CD4-positive, alpha-beta T cell treated with Interleukin-2 at 100 ng/mL for 4 hours (primary cell): ENCODE results near the gene OPN1MW.
"Not testable (repeated sequence)": the region's sequence is repeated elsewhere in the genome, so short reads cannot be mapped to it uniquely, and the experiment has no call there.

Experiments
- DNase-seq: peaks from one replicate; pipeline ENCODE4 v3.0.0-alpha.2; 2020; ENCODE audit warnings: low spot score

The OPN1MW gene

GRCh38 chrX:154182296-154182695 is at the start of gene OPN1MW:
Gene OPN1MW, plus strand, starts transcription at chrX:154182596. Its CDS starts 82 bp downstream, at chrX:154182678.
- DNase-seq: not testable (repeated sequence)

- DNase-seq: peak; percentile 29
Measured at GRCh38 chrX:154135458-154136229, 46.8 kb upstream of the OPN1MW start.

GRCh38 chrX:154136627-154137161 is 45.7 kb upstream of the OPN1MW start:
- peak; percentile 60 for DNase-seq

GRCh38 chrX:154138857-154139256 is 43.5 kb upstream of the OPN1MW start:
- DNase-seq: no peak

- no peak for DNase-seq
Measured at GRCh38 chrX:154140206-154140605, 42.2 kb upstream of the OPN1MW start.

GRCh38 chrX:154140742-154141141 is 41.7 kb upstream of the OPN1MW start:
- DNase-seq: no peak

- no peak for DNase-seq
Measured at GRCh38 chrX:154142386-154142785, 40.0 kb upstream of the OPN1MW start.

- DNase-seq: no peak
Measured at GRCh38 chrX:154142950-154143745, 39.2 kb upstream of the OPN1MW start.

- not testable (repeated sequence) for DNase-seq
Measured at GRCh38 chrX:154144010-154144409, 38.4 kb upstream of the OPN1MW start, which contains the start of gene OPN1LW. Gene OPN1LW, plus strand, starts transcription at chrX:154144243. Its CDS starts 41 bp downstream, at chrX:154144284.

GRCh38 chrX:154151030-154151429 is 31.4 kb upstream of the OPN1MW start:
- DNase-seq: not testable (repeated sequence)

GRCh38 chrX:154156221-154156620 is 26.2 kb upstream of the OPN1MW start:
- not testable (repeated sequence) for DNase-seq

- not testable (repeated sequence) for DNase-seq
Measured at GRCh38 chrX:154157207-154157606, 25.2 kb upstream of the OPN1MW start.

GRCh38 chrX:154159345-154159744 is 23.1 kb upstream of the OPN1MW start:
- DNase-seq: not testable (repeated sequence)

- DNase-seq: not testable (repeated sequence)
Measured at GRCh38 chrX:154164902-154165301, 17.5 kb upstream of the OPN1MW start.

- not testable (repeated sequence) for DNase-seq
Measured at GRCh38 chrX:154168384-154168783, 14.0 kb upstream of the OPN1MW start.

GRCh38 chrX:154172535-154172943 is 9.9 kb upstream of the OPN1MW start:
- not testable (repeated sequence) for DNase-seq

GRCh38 chrX:154174356-154174755 is 8.0 kb upstream of the OPN1MW start:
- not testable (repeated sequence) for DNase-seq

GRCh38 chrX:154183794-154184193 is 1.4 kb downstream of the OPN1MW start:
- not testable (repeated sequence) for DNase-seq

GRCh38 chrX:154192846-154193245 is 10.4 kb downstream of the OPN1MW start:
- DNase-seq: not testable (repeated sequence)

GRCh38 chrX:154194316-154194715 is 11.9 kb downstream of the OPN1MW start:
- DNase-seq: not testable (repeated sequence)

- DNase-seq: not testable (repeated sequence)
Measured at GRCh38 chrX:154196466-154196865, 14.1 kb downstream of the OPN1MW start.

- DNase-seq: not testable (repeated sequence)
Measured at GRCh38 chrX:154209670-154210418, 27.4 kb downstream of the OPN1MW start.
